NCI-H1417 (cell line): ENCODE data around the gene MAPK6.
"Not testable (repeated sequence)": the region's sequence is repeated elsewhere in the genome, so short reads cannot be mapped to it uniquely, and the experiment has no call there.

Experiments
- DNase-seq, 3 experiments: peaks; one replicate each; lab custom pipeline; 2025; lab: John Stamatoyannopoulos, UW

Gene MAPK6

GRCh38 chr15:52042051-52042851 is 23.2 kb downstream of the MAPK6 start:
- DNase-seq: peak in 1 of 3 experiments; percentile 5

- not testable (repeated sequence) for DNase-seq
These were observed 26.8 kb downstream of the MAPK6 start for GRCh38 chr15:52045795-52046298.

GRCh38 chr15:52046552-52046951 is 27.5 kb downstream of the MAPK6 start:
- not testable (repeated sequence) for DNase-seq

DNA sequence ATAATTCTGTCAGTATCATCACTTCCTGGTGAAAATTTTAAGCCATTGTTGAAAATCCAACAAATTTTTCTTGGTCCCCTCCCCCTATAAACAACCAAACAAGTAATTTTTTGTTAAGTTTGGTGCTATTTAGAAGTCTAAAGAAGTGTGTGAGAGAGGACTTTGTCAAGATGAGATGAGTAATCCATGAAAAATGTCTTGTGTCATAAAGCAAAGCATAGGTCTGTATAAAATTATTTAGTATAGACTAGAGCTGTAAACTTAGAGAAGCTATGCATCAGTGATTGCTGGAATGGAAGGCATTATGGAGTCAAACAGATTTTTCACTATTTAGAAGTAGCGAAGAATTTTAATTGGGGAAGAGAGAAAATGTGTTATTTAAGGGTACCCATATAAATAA is 31.4 kb downstream of the MAPK6 start:
- no peak for DNase-seq

- no peak for DNase-seq
These were observed 33.3 kb downstream of the MAPK6 start for GRCh38 chr15:52052066-52052935.

- no peak for DNase-seq
These were observed 35.4 kb downstream of the MAPK6 start for GRCh38 chr15:52054381-52054780.

- DNase-seq: not testable (repeated sequence)
These were observed 35.8 kb downstream of the MAPK6 start for GRCh38 chr15:52054858-52055257.

- DNase-seq: no peak
These were observed 37.0 kb downstream of the MAPK6 start for GRCh38 chr15:52056001-52056400.

GRCh38 chr15:52056496-52056895 is 37.5 kb downstream of the MAPK6 start:
- DNase-seq: no peak

- no peak for DNase-seq
These were observed 39.0 kb downstream of the MAPK6 start for GRCh38 chr15:52057996-52058395.

- no peak for DNase-seq
These were observed 41.5 kb downstream of the MAPK6 start for GRCh38 chr15:52060501-52060900.

GRCh38 chr15:52066842-52067544 is 48.0 kb downstream of the MAPK6 start:
- no peak for DNase-seq

DNA sequence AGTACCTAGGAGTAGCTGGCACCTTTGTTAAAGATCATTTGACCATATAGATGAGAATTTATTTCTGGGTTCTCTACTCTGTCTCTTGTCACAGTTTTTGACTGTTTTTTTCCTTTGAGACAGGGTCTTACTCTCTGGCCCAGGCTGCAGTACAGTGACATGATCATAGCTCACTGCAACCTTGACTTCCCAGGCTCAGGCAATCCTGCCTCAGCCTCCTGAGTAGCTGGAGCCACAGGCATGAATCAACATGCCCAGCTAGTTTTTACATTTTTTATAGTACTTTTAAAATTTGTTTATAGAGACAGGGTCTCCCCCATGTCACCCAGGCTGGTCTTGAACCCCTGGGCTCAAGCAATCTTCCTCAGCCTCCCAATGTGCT is 48.5 kb downstream of the MAPK6 start:
- no peak for DNase-seq

GRCh38 chr15:52068004-52068615 is 49.1 kb downstream of the MAPK6 start:
- DNase-seq: no peak

DNA sequence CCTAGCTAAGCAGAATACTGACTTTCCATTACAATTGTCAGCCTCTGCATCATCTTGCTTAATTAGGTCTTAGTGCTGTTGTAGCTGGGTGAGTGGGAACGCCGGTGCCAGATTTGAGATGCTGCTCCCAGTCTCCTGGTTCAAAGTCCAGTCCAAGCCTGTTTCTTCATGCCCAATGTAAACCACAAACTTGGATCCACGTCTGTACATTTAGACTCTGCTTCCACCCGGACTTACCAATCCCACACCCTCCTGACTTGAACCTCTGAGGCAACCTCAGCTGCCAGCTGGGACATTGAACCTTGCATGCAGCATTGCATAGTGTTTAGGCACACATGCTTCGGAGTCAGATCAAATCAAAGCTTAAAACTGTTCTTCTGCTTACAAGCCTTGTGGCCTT is 50.5 kb downstream of the MAPK6 start:
- DNase-seq: no peak

GRCh38 chr15:52071570-52071969 is 52.6 kb downstream of the MAPK6 start:
- no peak for DNase-seq

GRCh38 chr15:52076889-52077781 is 58.1 kb downstream of the MAPK6 start:
- DNase-seq: no peak

DNA sequence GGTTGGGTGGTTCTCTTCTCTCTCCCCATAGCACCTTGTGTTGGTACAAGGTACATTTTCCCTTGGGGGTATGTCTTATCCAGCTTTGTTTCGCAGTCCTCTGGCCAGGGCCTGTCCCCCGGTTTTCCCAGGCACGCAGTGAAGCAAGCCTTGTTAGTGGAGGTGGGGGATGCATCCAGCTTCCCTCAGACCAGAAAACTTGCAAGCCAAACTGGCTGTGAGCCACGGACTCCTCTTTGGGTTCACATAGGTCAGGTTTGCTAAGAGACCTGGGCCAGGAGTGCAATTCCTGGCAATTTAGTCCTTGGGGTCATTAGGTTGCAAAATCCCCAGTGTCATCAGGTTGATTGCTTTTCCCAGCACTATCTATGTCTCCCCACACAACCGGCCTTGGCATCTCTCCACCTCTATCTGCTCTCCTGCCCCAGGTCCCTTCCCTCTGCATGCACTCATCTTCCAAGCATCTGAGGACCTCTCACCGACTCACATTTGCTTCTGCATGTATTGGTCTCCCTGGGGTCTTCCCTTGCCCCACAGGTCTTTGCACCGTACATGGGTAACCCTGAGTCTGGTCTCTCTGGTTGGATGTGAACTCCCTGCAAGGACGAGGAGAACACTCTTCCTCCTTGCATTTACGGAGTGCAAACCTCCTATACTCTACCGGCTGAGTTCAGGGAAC is 59.3 kb downstream of the MAPK6 start:
- DNase-seq: no peak

GRCh38 chr15:52078876-52079700 is 60.1 kb downstream of the MAPK6 start:
- DNase-seq: peak; percentile 53 to 73 (median 66)
